Hematopoietic multipotent progenitor cell (in vitro differentiated cells): ENCODE results near the gene SYT2. TPM values are rescaled to one million over a fixed set of nuclear protein-coding genes. Genes with fewer than 3 reads are reported as not detected.
A peak's percentile ranks its signal among the peaks of the same experiment; 100 is the strongest.
"Not testable (repeated sequence)": the region's sequence is repeated elsewhere in the genome, so short reads cannot be mapped to it uniquely, and the experiment has no call there.

Experiments
- DNase-seq, 3 donors: peaks; one replicate each; pipeline ENCODE4 v3.0.0-alpha.2; 2011 to 2015; ENCODE audit warnings: low read depth in 2 of 3, low spot score in 2 of 3
- total RNA-seq: library from RNA; depleted of rRNA; stranded (reverse); fragments of >200 nt; gene quantifications from one replicate; pipeline ENCODE4 v1.2.3, GENCODE V29; 2012

Gene SYT2
- total RNA-seq, 1 donor, result not detected

DNA sequence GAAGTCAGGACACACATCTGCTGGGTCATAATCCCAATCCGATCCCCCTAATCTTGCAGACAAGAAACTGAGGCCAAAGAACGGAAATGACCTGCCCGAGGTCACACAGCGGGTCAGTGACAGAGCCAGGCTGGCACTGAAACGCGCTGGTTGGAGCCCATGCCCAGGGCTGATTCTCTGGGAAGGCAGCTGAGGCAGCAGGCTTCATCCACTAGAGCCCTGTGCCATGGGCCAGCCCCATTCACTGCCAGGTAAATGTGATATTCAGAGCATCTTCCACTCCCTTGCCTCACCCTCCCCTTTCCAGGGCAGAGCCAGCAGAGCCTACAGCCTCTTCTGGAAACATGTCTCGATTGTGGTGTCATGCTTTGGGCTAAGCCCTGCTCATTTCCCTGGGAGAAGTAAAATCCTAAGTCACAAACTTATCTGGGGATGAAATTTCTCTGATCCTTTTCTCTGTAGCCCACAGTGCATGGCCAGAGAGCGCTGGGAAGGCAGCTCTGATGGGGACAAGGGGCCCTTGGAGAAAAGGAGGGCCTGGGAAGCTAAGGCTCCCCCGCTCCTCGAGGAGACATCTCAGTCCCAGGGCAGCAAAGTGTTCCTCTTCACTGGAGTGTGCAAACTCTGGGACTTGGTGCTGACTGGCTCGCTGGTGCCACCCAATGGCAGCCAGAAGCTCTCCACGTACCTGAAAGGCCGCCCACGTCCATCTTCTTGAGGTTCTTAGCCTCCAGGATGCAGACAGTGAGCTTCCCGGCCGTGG, 110.4 kb downstream of the SYT2 start:
- DNase-seq, result peak in 1 of 3 donors; percentile 45

DNA sequence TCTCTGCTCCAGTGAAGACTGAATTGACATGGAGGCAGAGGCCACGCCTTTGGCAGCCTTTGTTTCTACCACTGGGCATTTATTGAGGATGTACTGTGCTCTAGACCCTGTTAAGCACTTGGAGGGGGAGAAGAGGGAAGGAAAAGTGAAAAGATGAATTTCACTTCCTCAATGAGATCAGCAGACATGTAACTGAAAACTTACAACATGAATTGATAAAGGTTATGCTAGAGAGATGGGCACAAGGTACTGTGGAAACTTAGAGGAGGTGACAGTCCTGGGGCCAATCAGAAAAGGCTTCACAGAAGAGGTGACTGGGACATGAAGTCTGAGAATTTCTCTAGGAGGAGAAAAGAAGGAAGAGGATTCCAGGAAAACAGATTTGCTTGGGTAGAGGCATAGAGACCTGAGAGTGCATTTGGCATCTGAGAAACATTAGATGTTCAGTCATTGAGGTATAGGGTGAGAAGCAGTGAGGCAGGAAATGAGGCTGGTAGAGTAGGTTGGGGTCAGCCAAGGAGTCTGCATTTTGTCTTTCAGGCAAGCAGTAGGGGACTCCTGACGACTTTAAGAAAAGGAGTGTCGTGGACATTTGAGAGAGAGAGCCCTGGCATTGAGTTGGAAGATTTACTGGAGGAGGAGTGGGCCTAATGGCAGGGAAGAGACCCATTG, 113.0 kb downstream of the SYT2 start:
- DNase-seq, result no peak

DNA sequence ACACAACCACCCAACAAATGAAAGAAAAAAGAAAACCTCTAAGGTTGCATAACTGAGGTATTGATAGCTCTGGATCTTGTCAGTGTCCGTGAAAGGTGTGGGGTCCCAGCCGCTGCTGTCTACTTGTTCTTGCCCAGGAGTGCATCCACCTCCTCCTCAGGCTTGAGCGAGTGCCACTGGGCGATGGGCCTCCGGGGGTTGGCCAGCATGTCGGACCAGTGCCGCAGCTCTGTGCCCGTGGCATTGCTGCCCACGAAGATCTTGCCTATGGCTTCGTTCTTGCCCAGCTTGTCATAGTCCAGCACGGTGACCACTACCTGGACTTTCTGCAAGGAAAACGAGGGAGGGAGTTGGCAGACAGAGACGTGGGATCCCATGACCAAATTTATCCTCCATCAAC, 113.6 kb downstream of the SYT2 start:
- no peak for DNase-seq

DNA sequence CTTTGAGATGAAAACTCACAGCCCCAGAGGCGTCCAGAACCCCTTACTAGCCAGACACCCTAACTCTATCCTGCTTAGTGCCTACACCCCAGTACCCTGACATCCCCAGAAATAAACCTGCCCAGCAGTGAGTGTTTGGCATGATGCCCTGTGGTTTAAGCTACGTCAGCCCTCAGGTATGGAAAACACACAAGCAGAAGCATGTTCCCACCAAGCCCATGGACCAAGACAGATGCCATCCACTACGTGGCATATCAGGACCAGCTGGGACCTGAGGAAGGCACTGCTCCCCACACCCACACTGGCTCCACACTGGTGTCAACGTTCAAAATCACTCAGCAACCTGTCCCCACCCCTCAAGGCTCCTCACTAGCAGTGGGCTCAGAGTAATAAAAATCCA, 116.4 kb downstream of the SYT2 start:
- no peak for DNase-seq

DNA sequence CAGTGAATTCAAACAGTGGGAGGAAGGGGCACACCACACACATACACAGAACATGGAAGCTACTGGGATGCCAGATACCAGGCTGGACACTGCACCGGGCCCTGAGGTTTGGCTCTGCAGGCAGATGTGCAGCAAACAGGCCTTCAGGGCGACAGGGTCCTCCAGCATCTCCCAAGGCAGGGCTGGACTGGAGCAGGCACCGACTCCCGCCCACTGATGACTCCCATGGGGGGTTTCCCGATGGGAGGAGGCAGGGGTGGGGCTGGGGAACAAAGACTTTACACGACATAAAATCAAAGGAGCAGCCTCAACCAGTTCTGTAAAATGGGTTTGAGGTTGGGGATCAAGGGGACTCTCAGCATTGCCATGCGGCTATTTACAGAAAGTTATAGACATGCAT, 118.1 kb downstream of the SYT2 start:
- DNase-seq, result no peak

DNA sequence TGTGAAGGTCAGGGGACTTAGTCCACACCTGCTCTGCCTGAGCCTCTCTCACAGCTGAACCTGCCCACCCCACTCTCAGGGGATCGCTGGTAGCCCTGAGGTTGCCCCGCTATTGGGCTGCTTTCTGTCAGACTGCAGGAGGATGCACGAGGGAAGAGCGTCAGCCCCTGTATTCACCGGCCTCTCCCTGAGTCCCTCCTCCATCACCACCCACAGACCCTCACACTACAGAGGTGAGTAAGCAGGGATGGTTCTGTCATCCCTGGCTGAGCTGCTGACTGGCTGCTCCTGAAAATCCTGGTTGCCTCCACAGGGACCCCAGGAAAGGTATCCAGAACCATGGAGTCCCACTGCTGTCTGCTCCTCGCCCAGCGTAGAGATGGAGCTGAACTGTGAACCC, 118.7 kb downstream of the SYT2 start:
- no peak for DNase-seq

DNA sequence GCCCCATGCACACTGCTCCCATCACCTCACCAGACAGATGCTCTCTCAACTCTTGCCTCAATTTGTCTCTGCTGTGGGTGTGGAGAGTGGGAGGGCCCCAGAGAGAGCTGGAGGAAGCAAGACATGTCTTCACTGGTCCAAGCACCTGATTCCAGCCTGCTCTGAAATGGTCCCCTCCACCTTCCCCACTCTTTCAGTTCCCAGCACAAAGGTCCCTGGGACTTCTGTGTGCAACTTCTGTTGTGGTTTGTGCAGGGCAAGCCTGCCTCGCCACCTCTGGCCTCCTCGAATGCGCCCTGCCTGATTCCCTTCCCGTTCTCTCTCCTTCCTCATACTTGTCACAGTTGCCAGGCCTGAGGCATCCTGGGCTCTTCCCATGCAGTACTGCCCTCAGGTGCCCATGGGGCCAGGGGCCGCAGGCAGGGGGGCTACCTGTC, 119.3 kb downstream of the SYT2 start:
- DNase-seq, result no peak

DNA sequence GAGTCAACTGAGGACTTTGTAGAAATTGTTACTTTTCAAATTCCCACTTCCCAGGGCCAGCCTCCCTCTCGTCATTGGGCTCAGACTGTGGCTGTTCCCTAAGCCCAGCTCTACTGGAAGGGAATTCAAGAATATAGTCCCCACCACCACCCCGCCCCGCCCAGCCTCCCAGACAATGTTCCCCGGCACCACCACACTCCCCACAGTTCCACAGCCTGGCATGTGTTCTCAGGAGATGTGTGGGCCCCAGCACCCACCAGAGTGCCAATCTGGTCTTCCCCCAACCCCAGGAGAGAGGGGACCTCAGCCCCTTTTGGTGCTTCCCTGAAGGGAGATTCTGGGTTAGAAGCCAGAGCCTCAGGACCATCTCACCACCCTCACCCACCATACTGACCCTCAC, 120.1 kb downstream of the SYT2 start:
- DNase-seq, result no peak

DNA sequence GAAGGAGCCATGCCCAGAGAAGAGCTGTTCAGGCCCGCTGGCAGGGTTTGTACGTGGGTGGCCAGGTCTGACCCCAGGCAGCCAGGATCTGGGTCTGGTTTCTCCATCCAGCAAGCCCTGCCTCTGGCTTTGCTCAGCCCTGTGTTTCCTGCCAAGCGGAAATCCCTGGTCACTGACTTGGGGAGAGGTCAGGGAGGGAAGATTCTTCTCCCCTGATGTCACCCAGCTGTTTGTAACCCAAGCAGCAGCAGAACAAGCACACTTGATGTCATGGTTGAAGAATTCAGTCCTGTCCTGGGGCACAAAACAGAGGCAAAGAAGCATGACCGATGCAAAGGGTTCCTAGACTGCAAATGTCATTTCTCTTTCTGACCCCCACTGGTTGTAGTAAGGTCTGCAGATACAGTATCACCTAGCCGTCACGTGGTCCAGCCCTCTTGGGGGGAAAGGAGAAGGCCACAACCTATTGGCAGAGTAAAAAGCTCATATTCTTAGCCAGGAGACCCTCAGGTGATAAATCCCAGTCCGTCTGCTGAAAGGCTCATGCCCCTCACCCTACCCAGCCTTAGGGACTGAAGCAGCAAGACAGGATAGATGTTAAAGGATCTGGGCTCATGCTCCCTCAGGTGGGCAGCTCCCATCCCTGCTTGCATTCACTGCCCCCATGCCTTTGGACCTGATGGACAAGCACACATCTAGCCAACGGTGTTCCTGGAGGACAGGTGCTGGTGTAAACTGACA, 120.9 kb downstream of the SYT2 start:
- no peak for DNase-seq

DNA sequence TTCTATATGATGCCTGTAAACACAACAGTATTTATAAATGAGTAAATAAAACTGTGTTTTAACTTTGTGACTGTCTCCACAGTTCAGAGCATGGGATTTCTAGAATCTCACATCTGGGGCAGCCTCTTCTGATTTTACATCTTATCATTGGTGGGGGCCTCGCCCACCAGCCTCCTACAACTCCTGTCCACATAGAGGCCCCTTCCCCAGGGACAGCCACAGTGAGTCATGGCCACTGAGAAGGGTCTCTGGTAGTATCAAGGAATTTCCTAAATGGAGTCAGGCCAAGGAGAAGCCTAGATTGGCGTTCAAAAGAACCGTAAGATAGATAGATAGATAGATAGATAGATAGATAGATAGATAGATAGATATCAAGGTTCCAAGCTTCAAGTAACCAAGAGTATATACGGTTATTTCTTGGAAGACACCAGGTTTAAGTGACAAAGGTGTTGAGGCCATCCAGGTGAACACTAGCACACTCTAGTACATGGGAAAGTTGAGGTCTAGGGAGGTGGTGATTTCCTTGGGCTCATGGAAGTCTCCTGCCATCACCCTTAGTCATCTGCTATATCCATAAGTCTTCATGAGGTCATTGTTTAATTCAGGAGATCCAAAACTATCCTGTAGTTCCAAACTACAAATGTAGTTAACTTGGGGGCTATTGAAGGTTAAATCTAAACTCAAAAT, 121.6 kb downstream of the SYT2 start:
- DNase-seq, result no peak

DNA sequence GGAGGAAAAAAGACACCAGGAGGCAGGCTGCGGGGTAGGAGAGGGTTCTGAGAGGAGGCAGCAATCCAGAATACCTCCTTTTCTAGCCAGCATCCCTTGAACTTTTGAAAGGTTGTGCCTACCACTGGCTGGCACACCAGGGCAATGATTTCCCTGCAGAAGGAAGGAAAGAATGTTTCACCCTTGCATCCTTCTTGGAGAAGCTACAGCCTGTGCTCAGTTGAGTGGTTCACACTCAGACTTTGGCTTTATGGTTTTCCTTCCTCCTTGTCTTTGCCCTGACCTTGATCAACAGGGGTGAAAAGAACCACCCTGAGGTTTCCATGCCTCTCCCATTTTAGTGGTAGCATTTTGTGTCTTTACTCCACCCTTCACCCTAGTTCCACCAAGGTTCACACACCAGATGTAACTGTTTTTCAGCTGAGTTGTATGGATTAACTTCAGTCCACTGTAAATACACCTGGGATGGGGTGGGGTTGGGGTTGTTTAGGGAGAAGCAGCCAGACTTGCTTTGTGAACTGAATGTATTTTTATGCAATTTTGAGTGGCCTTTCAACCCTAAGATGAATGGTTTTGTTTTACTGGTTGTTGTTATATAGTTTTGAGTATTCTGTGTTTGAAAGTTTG, 122.3 kb downstream of the SYT2 start:
- DNase-seq, result no peak

DNA sequence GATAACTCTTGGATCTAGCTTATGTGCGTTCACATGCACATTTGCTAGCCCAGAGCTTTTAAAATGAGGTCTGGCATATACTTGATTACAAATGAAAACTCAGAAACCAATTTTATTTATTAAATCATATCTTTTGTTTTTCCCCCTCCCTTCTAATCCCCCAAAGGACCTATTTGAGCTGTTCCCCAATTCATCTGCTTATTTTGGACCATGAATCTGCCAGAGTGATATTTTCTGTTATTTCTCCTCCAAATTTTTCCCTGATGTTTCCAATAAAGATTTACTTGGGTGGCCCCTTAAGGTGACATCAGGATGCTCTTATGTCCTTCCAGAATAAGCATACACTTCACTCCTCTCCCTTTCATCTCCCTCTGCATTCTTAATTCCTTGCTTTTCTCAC, 123.4 kb downstream of the SYT2 start:
- DNase-seq, result no peak

DNA sequence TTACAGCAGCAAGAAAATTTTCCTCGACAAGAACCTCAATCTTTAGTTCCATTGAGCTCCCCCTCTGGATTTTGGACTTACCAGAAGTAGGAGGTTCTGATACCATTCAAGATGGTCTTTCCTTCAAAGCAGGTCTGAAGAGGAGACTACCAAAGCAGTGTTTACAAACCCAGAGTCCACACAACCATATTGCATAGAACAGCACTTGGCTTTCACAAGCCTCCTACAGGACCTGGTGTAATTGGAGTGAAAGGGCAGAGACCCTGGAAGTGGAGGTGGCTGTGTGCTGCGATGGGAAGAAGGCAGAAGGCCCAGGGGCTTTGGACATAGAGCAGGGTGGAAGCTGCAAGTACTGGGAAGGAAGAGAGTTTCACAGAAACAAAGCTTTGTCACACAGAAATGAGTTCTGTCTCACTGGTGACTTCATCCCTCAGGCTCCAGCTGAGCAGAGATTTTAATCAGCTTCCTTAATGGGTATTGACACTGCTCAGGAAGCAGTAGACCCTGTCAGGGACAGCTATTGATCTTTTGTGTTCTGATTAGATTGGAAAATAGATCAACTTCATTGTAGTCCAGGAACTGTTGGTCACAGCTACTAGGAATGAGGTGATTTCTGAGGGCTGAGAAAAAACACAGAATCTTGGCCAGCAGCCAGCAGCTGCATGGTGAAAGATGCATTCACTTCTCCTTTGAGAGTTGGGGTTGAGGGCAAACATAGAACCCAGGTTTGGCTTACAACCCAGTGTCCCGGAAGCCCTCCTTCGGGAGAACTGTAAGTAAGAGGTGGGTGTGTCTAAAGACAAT, 124.0 kb downstream of the SYT2 start:
- DNase-seq, result peak in 2 of 3 donors; percentile 26 to 67

DNA sequence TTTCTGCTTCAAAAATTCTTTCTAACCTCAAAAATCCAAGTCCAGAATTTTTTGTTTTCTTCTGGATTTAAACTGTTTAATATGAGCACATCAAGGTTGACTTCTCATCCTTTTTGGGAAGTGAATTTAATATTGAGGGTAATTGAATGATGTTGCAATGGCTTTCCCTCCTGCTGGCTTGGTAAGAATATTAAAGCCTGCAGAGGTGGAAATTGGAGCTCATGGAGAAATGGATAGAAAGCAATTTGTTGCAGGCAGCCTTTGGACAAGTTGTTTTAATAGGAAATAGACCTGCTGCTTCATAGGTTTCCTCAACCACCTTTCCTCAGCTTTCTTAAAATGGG, 124.7 kb downstream of the SYT2 start:
- DNase-seq, result no peak

DNA sequence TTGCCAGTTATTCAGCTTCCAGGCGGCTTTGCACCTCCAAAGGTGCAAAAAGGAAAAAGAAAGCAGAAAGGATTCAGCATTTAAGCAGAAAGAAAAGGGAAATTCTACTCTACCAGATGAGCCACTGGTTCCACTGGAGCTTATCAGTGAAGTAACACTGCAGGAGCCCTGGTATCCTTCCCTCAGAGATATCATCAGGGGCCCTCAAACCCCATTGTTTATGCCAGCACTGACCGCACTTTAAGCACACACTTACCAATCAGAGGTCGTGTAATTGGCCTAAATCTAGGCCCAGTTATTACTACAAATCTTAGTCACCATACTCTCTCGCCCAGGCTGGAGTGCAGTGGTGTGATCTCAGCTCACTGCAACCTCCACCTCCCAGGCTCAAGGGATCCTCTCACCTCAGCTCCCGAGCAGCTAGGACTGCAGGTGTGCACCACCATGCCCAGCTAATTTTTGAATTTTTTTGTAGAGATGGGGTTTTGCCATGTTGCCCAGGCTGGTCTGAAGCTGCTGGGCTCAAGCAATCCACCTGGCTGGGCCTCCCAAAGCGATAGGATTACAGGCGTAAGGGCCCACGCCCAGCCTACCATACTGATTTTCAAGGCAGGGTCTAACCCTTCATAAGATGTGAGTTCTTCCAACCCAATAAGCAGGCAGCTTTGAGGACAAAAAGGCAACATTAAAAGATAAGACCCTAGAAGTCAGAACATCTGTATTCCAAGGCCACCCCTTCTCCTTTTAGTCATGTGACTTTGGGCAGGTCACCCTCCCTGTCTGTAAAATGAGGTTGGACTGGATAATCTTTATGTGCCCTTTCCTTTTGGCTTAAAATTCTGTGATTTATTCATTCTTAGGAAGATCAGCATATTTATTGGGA, 125.3 kb downstream of the SYT2 start:
- DNase-seq, result peak in 1 of 3 donors; percentile 53

DNA sequence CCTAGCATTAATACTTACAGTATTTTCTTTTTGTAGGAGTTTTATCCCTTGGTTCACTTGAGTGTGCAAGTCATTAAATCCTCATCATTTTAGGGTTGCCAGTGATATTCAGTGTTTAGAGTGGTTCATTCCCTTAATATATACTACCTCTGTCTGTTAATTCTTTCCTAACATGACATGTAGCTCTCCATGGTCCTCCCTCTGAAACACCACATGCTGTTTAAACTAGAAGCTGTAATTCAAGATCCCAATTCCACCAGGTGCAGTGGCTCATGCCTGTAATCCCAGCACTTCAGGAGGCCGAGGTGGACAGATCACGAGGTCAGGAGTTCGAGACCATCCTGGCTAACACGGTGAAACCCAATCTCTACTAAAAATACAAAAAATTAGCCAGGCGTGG, 127.9 kb downstream of the SYT2 start:
- DNase-seq, result not testable (repeated sequence)

DNA sequence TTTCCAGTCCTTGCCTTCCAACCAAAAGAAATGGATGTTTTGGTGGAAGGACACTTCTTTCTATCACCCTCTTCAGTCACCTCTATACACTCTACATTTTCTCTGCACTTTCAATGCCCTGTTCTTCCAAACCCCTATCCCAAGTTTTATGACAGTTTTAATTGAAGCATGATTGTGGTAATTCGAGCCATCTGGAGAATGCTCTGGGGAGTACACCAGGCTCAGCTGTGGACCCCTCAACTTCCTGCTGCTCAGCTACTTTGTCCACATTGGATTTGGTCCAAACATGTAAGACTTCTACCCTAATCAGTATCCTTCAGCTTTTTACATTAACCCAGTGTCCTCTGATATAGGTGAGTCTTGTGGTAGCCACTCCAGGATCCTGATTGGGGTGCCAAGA, 129.6 kb downstream of the SYT2 start:
- no peak for DNase-seq

DNA sequence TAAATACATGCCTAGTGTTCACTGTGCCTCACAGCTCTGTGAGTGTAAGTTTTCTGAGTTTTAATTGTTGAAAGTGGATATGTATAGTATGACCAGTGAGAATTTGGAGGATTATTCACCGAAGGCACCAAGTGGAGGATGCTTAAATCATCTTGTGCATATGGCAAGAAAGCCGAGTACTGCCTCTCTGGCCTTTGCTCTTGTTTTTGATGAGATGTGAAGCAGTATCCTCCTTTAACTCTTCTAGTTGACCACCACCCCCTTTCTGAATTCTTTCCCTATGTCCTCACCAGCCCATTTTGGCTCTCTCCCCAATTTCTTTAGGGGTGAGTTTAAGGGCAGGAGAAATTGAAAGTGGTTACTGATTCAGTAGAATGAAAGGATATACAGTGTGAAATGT, 130.4 kb downstream of the SYT2 start:
- DNase-seq, result no peak

DNA sequence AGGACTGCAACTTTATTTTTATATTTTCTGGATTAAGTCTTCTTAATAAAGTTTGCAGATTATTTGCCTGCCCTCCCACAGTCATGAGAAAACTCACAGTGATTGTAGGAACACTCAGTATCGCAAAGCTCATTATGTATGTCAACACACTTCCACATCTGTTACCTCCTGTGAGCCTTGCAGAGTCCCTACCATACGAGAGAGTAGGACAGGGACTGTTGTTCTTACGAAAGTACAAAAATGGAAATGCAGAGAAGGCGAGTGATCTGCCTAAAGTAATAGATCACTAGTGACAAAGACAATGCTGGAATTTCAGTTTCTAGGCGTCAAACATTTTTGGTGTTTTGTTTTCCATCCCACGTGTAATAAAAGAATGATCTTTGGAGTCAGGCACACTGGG, 131.7 kb downstream of the SYT2 start:
- DNase-seq, result no peak
